GM19397 (cell line): ENCODE results near the gene NPEPPS.

ENCODE experiments used
- ATAC-seq: cut with Tn5 transposase; IDR thresholded peaks from one replicate; pipeline ENCODE4 v1.9.1; 2021; ENCODE audit warnings: mild to moderate bottlenecking, moderate library complexity; ENCODE audit not compliant: unreplicated experiment

Gene NPEPPS

DNA sequence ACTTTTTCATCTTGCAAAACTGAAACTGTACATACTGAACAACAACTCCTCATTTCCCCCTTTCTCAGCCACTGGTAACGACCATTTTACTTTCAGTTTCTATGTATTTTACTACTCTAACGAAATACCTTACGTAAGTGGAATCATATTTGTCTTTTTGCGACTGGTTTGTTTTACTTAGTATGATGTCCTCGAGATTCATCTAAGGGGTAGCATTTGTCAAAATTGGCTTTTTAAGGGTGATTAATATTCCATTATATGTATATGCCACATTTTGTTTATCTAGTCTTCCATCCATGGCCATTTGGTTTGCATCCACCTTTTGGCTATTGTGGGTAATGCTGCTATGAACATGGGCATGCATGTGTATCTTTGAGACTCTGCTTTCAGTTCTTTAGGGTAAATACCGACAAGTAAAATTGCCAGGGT lies 129.2 kb downstream of the NPEPPS start:
- ATAC-seq: no peak

DNA sequence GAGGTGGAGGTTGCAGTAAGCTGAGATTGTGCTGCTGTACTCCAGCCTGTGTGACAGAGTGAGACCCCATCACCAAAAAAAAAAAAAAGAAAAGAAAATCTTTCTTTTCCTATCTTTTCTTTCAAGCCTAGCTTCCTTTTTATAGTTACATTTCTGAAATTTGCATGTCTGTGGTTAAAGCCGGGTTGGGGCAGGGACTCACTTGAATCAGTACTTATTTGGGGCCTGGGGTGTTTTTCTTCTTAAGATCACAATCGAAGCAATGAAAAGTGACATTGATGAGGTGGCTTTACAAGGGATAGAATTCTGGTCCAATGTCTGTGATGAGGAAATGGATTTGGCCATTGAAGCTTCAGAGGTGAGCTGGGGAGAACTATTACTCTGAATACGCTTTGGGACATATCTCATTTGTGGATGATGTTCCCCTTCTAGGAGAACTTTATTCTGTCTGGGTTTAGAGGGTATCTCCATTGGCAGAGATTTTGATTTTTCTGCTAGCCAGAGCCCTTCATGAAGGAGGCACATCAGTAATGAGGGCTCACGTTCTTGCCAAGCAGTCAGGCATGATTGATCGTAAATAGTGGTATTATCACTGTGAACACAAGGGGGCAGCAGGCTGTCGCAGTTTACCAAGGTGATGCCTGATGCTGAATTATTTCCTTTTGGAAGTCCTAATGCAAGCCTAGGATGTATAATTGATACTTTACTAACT lies 133.2 kb downstream of the NPEPPS start:
- ATAC-seq: peak; percentile 58

GRCh38 chr17:47664624-47664941 lies 133.7 kb downstream of the NPEPPS start:
- ATAC-seq: no peak

DNA sequence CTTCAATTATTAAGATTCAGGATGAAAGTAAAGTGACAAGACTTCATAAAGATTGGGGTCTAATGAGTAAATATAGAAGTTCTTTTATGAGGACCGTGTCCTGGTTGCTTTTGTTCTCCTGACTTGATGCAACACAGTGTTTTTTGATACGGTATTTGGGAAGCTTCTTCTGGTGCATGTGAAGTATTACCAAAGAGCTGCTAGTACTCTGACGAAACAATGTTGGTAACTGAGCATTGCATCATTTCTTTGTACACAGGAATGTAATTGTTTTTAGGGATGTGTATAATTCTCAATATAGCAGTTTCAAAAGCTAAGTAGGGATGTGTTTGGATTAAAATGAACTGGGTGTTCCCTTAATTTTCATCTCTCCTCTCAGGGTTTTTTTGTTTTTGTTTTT lies 134.7 kb downstream of the NPEPPS start:
- ATAC-seq: no peak

DNA sequence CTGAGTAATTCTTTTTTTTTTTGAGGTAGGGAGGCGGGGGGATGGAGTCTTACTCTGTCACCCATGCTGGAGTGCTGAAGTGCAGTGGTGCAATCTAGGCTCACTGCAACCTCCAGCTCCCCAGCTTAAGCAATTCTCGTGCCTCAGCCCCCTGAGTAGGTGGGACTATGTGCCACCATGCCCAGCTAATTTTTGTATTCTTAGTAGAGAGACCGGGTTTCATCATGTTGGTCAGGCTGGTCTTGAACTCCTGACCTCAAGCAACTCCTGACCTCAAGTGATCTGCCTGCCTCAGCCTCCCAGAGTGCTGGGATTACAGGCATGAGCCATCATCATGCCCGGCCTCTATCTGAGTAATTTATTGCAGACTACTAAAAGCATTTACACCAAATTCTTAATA lies 138.2 kb downstream of the NPEPPS start:
- ATAC-seq: no peak

GRCh38 chr17:47670064-47670463 lies 139.2 kb downstream of the NPEPPS start:
- no peak for ATAC-seq
